ENCODE results near the gene TUBA8.
"Not testable (repeated sequence)": the region's sequence is repeated elsewhere in the genome, so short reads cannot be mapped to it uniquely, and the experiment has no call there.

GRCh38 chr22:18063715-18064114 lies 46.9 kb upstream of the TUBA8 start:
- not testable (repeated sequence) for TF ChIP-seq CTCF (IDR thresholded peaks at IDR 0.05; ENCODE audit: insufficient read depth, low read length, poor library complexity, severe bottlenecking); EZH2phosphoT487 (conservative IDR thresholded peaks at IDR 0.05; ENCODE audit: low read length)
